PFSK-1 (cell line): Measurements from ENCODE around the gene SLC5A5.

Experiments used
- POLR2AphosphoS5 ChIP-seq: IDR thresholded peaks from 2 replicates; pipeline ENCODE4 v1.6.1; 2012; ENCODE audit warnings: low read depth, mild to moderate bottlenecking, control low read depth, low read length, moderate library complexity
- SIN3A ChIP-seq: IDR thresholded peaks from 2 replicates; pipeline ENCODE4 v1.6.1; 2012; ENCODE audit warnings: mild to moderate bottlenecking, low read length, moderate library complexity, borderline replicate concordance; ENCODE audit not compliant: insufficient read depth

DNA sequence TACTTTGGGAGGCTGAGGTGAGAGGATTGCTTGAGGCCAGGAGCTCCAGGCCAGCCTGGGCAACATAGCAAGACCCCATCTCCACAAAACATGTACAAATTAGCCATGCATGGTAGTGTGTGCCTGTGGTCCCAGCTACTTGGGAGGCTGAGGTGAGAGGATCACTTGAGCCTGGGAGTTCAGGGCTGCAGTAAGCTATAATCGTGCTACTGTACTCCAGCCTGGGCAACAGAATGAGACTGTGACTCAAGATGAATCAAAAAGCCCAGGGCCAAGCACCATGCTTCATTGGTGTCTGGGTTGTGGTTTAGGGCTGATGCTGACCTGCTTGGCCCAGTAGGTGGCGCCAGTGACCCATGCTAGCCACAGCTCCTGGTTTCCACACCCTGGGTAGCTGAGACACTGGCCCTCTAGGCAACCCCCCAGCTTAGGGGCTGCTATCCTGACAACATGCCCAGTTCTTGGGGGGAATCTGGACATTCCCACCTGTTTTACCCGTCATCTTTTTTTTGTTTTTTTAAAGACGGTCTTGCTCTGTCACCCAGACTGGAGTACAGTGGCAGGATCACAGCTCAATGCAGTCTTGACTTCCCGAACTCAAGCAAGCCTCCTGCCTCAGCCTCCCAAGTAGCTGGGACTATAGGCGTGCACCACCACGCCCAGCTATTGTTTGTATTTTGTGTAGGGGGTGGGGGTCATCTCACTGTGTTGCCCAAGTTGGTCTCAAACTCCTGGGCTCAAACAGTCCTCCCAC lies 66.5 kb downstream of the SLC5A5 start:
- TF ChIP-seq POLR2AphosphoS5 (no peak), SIN3A (no peak)
